Measurements from ENCODE around the gene AGRN. TPM values are rescaled to one million over a fixed set of nuclear protein-coding genes. Genes with fewer than 3 reads are reported as not detected.

Gene AGRN
- polyA plus RNA-seq, 1 experiment, result 41.2 TPM

GRCh38 chr1:1071486-1072298, 51.8 kb downstream of the AGRN start:
- DNase-seq (ENCODE audit: low read depth), result no peak
- ChIA-PET CTCF (interaction anchor here (0.6 to 1.3 kb wide), 3 partner anchors 13 to 72 kb away, joined by 3 read pairs; partner anchors contain the start of genes AGRN and HES4), POLR2A (no interaction called here)
- no peaks in the 10 kb centered on the region; the same call in 1 of the 2 replicates for H3K27me3 ChIP-seq (ENCODE audit: control insufficient read depth, insufficient read depth, low read length)
- H3K36me3 ChIP-seq (ENCODE audit: control insufficient read depth, insufficient read depth, low read length), result no peaks in the 10 kb centered on the region
- no peak for TF ChIP-seq CTCF (IDR thresholded peaks at IDR 0.05; ENCODE audit: insufficient read depth, low read depth, low read length)
- no peak overlapping the region for H3K4me3 ChIP-seq (ENCODE audit: low read depth, low read length)

GRCh38 chr1:1072299-1072848, 52.5 kb downstream of the AGRN start:
- no peak for TF ChIP-seq CTCF (IDR thresholded peaks at IDR 0.05; ENCODE audit: insufficient read depth, low read depth, low read length)
- no peaks in the 10 kb centered on the region; the same call in 1 of the 2 replicates for H3K27me3 ChIP-seq (ENCODE audit: control insufficient read depth, insufficient read depth, low read length)
- ChIA-PET CTCF (interaction anchor here (0.6 to 1.3 kb wide), 3 partner anchors 14 to 72 kb away, joined by 3 read pairs; partner anchors contain the start of genes AGRN and HES4), POLR2A (no interaction called here)
- no peak for DNase-seq (ENCODE audit: low read depth)
- H3K4me3 ChIP-seq (ENCODE audit: low read depth, low read length), result no peak overlapping the region
- no peaks in the 10 kb centered on the region for H3K36me3 ChIP-seq (ENCODE audit: control insufficient read depth, insufficient read depth, low read length)

GRCh38 chr1:1072849-1073742, 53.2 kb downstream of the AGRN start:
- POLR2A ChIA-PET, result no interaction called here
- DNase-seq (ENCODE audit: low read depth), result no peak
- no peak for TF ChIP-seq CTCF (IDR thresholded peaks at IDR 0.05; ENCODE audit: insufficient read depth, low read depth, low read length)
- no peaks in the 10 kb centered on the region; the same call in 1 of the 2 replicates for H3K27me3 ChIP-seq (ENCODE audit: control insufficient read depth, insufficient read depth, low read length)
- no peaks in the 10 kb centered on the region for H3K36me3 ChIP-seq (ENCODE audit: control insufficient read depth, insufficient read depth, low read length)
- CTCF ChIA-PET, result interaction anchor here (0.6 to 1.3 kb wide), 3 partner anchors 14 to 73 kb away, joined by 3 read pairs; partner anchors contain the start of genes AGRN and HES4
- H3K4me3 ChIP-seq (ENCODE audit: low read depth, low read length), result no peak overlapping the region

GRCh38 chr1:1073743-1074587, 54.0 kb downstream of the AGRN start, which contains the start of gene RNF223:
TSS of gene RNF223 (minus strand) at chr1:1074306. CDS start at chr1:1072566, 1,740 bp downstream.
- no peaks in the 10 kb centered on the region for H3K36me3 ChIP-seq (ENCODE audit: control insufficient read depth, insufficient read depth, low read length)
- no peaks in the 10 kb centered on the region; the same call in 1 of the 2 replicates for H3K27me3 ChIP-seq (ENCODE audit: control insufficient read depth, insufficient read depth, low read length)
- no peak for TF ChIP-seq CTCF (IDR thresholded peaks at IDR 0.05; ENCODE audit: insufficient read depth, low read depth, low read length)
- H3K4me3 ChIP-seq (ENCODE audit: low read depth, low read length), result no peak within 1 kb of the TSS
- ChIA-PET CTCF (interaction anchor here (1.4 kb wide), 1 partner anchor 10 kb away, joined by 7 read pairs; no protein-coding TSS in a partner anchor), POLR2A (no interaction called here)
- DNase-seq (ENCODE audit: low read depth), result no peak
